DOHH2 (cell line): ENCODE data around the gene PCBP3.

Experiments
- H3F3A ChIP-seq: fragments of 200-600 bp; sonication (generic), shearing (Covaris generic); 2 replicates; pipeline ENCODE4 v1.6.0; 2016; ENCODE audit warnings: antibody characterized with exemption, mild to moderate bottlenecking; ENCODE audit not compliant: control insufficient read depth, insufficient read depth
- H3K27ac ChIP-seq: fragments of 200-600 bp; sonication (generic); 2 replicates; pipeline ENCODE4 v1.5.1; 2014; ENCODE audit warnings: low read depth, mild to moderate bottlenecking, low read length, moderate library complexity
- H3K27me3 ChIP-seq: fragments of 200-600 bp; sonication (generic); 2 replicates; pipeline ENCODE4 v1.6.1; 2014; ENCODE audit warnings: mild to moderate bottlenecking, low read length, mixed read lengths; ENCODE audit not compliant: control insufficient read depth
- H3K36me3 ChIP-seq: fragments of 200-600 bp; sonication (generic); 2 replicates; pipeline ENCODE4 v1.6.1; 2014; ENCODE audit warnings: mild to moderate bottlenecking, low read length, moderate library complexity, mixed read lengths; ENCODE audit not compliant: control insufficient read depth
- H3K4me1 ChIP-seq: fragments of 200-600 bp; sonication (generic); 2 replicates; pipeline ENCODE4 v1.6.1; 2014; ENCODE audit warnings: mild to moderate bottlenecking, low read length, mixed read lengths; ENCODE audit not compliant: control insufficient read depth
- H3K4me2 ChIP-seq: fragments of 200-600 bp; sonication (generic); 2 replicates; pipeline ENCODE4 v1.6.0; 2014; ENCODE audit warnings: mild to moderate bottlenecking, low read length, moderate library complexity
- H3K4me3 ChIP-seq: fragments of 200-600 bp; sonication (generic); 2 replicates; pipeline ENCODE4 v1.5.1; 2014; ENCODE audit warnings: mild to moderate bottlenecking, low read length, mixed read lengths
- H3K79me2 ChIP-seq: fragments of 200-600 bp; sonication (generic); 2 replicates; pipeline ENCODE4 v1.6.1; 2014; ENCODE audit warnings: mild to moderate bottlenecking, low read length, mixed read lengths; ENCODE audit not compliant: control insufficient read depth
- H3K9me2 ChIP-seq: fragments of 200-600 bp; sonication (generic); replicated peaks from 2 replicates; pipeline ENCODE4 v1.6.1; 2014; ENCODE audit warnings: mild to moderate bottlenecking, low read length, mixed read lengths; ENCODE audit not compliant: control insufficient read depth
- H3K9me3 ChIP-seq: fragments of 200-600 bp; sonication (generic); 2 replicates; pipeline ENCODE4 v1.6.1; 2014; ENCODE audit warnings: antibody characterized with exemption, low read length, mixed read lengths; ENCODE audit not compliant: control insufficient read depth, insufficient read depth
- H4K20me1 ChIP-seq: fragments of 200-600 bp; sonication (generic); 2 replicates; pipeline ENCODE4 v1.6.0; 2014; ENCODE audit warnings: low read depth, mild to moderate bottlenecking, antibody characterized with exemption, low read length, moderate library complexity; ENCODE audit not compliant: control insufficient read depth, insufficient read depth
- EZH2phosphoT487 ChIP-seq: fragments of 200-600 bp; sonication (generic); IDR thresholded peaks from 2 replicates; pipeline ENCODE4 v1.6.1; 2017; ENCODE audit warnings: borderline replicate concordance, mild to moderate bottlenecking, antibody characterized with exemption, low read length, moderate library complexity, mixed read lengths
- TF ChIP-seq, protein P1 (sequence below): fragments of 200-600 bp; sonication (generic); IDR thresholded peaks from one replicate; pipeline ENCODE4 v1.5.1; 2014; ENCODE audit warnings: antibody characterized with exemption, mild to moderate bottlenecking, low read depth, low read length; ENCODE audit not compliant: poor library complexity, severe bottlenecking

Gene PCBP3

DNA sequence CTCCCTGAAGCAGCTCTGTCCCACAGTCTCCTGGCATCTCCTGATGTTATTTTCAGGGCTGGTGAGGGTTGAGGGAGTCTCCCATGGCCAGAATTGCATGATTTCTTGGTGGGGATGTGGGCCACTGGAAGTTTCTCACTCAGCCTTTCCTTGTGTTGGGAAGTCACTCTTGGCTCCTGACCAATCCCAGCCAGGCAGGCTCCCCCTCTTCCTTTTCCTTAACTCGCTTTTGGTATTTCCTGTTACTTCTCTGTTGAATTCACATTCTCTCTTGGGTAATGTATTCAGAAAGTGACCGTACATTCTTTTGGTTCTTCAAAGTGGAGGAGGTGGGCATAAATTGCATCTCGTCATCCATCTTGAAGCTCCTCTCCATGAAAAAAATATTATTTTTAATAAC lies 135.7 kb downstream of the PCBP3 start:
- no peaks in the 10 kb centered on the region for H3K79me2 ChIP-seq
- no peaks in the 10 kb centered on the region for H3F3A ChIP-seq
- no peaks in the 10 kb centered on the region for H3K4me1 ChIP-seq
- H3K4me3 ChIP-seq = no peak overlapping the region
- no peaks in the 10 kb centered on the region for H3K27me3 ChIP-seq
- H4K20me1 ChIP-seq = no peaks in the 10 kb centered on the region
- TF ChIP-seq, protein P1, sequence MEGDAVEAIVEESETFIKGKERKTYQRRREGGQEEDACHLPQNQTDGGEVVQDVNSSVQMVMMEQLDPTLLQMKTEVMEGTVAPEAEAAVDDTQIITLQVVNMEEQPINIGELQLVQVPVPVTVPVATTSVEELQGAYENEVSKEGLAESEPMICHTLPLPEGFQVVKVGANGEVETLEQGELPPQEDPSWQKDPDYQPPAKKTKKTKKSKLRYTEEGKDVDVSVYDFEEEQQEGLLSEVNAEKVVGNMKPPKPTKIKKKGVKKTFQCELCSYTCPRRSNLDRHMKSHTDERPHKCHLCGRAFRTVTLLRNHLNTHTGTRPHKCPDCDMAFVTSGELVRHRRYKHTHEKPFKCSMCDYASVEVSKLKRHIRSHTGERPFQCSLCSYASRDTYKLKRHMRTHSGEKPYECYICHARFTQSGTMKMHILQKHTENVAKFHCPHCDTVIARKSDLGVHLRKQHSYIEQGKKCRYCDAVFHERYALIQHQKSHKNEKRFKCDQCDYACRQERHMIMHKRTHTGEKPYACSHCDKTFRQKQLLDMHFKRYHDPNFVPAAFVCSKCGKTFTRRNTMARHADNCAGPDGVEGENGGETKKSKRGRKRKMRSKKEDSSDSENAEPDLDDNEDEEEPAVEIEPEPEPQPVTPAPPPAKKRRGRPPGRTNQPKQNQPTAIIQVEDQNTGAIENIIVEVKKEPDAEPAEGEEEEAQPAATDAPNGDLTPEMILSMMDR = no peak
- no peak overlapping the region for H3K4me2 ChIP-seq
- no peaks in the 10 kb centered on the region for H3K9me2 ChIP-seq
- no peaks in the 10 kb centered on the region for H3K36me3 ChIP-seq
- no peak overlapping the region for H3K27ac ChIP-seq
- no peaks in the 10 kb centered on the region for H3K9me3 ChIP-seq

DNA sequence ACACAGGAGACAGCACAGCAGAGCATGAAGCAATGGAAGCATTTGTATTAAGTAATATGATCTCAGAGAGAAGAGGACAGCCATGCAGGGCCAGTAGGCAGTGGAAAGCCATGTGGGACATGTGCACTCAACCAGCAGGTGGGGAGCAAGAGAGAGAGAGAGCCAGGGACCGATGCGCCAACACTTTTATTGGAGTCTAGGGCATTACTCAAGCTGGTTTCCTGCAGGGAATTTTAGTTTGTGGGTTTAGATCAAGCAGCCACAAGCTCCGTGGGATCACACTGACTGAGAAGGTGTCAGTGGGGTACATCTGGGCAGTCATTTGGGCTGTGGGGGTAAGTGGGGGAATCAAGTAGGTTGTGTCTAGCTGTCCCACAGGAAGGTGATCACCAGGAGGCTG lies 137.1 kb downstream of the PCBP3 start:
- Histone ChIP-seq H3K4me1 (no peaks in the 10 kb centered on the region), H3K4me3 (no peak overlapping the region), H3K9me2 (no peaks in the 10 kb centered on the region), H3K4me2 (no peak overlapping the region), H3K27me3 (no peaks in the 10 kb centered on the region), H3K9me3 (no peaks in the 10 kb centered on the region), H3K79me2 (no peaks in the 10 kb centered on the region), H3F3A (no peaks in the 10 kb centered on the region), H3K27ac (no peak overlapping the region), H4K20me1 (no peaks in the 10 kb centered on the region), H3K36me3 (no peaks in the 10 kb centered on the region)
- TF ChIP-seq, protein P1 = no peak
- no peak for TF ChIP-seq EZH2phosphoT487

DNA sequence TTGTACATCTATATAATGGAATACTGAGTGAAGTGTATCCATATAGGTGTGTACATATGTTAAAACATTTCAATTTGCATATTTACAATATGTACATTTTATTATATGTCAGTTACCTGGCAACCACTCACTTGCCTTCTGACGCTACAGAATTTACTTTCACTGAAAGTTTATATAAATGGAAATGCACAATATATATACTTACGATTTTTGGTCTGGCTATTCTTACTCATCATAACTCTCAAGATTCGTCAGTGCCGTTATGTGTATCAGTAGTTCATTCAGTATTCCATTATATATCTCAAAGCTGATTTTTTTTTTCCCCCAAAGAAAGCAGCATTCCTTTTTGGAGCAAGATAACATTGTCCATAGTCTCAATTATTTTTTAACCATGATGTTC lies 138.2 kb downstream of the PCBP3 start:
- H3K4me2 ChIP-seq = no peak overlapping the region
- no peak overlapping the region for H3K4me3 ChIP-seq
- no peaks in the 10 kb centered on the region for H4K20me1 ChIP-seq
- H3K4me1 ChIP-seq = no peaks in the 10 kb centered on the region
- H3K27ac ChIP-seq = no peak overlapping the region
- no peaks in the 10 kb centered on the region for H3K36me3 ChIP-seq
- no peak for TF ChIP-seq EZH2phosphoT487
- TF ChIP-seq, protein P1 = no peak
- no peaks in the 10 kb centered on the region for H3F3A ChIP-seq
- no peaks in the 10 kb centered on the region for H3K9me3 ChIP-seq
- H3K79me2 ChIP-seq = no peaks in the 10 kb centered on the region
- H3K27me3 ChIP-seq = no peaks in the 10 kb centered on the region
- no peaks in the 10 kb centered on the region for H3K9me2 ChIP-seq

DNA sequence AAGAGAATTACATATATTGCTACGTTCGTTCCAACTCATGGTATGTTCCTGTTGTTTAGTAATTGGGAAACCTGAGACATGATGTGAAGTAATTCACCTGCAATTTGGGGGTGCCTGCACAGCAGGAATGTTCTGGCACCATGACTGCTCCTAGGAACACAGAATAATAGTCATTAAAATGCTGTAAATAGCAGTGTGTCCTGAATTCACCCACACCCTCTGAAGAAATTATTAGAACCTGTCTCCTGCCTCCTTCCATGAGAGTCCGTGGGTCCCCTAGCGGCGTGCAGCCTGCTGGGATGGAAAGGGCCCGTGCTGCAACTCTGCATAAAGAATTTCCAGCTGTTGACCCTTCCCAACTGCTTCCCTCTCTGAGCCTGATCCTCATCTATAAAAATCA lies 143.1 kb downstream of the PCBP3 start:
- H3K4me1 ChIP-seq = no peaks in the 10 kb centered on the region

More for the DNA sequence above, 143.1 kb downstream of the PCBP3 start:
- Histone ChIP-seq H4K20me1 (no peaks in the 10 kb centered on the region), H3F3A (no peaks in the 10 kb centered on the region), H3K4me2 (no peak overlapping the region), H3K4me3 (no peak overlapping the region), H3K79me2 (no peaks in the 10 kb centered on the region), H3K27ac (no peak overlapping the region), H3K9me2 (no peaks in the 10 kb centered on the region), H3K9me3 (no peaks in the 10 kb centered on the region), H3K36me3 (no peaks in the 10 kb centered on the region), H3K27me3 (no peaks in the 10 kb centered on the region)
- TF ChIP-seq EZH2phosphoT487 = no peak
- TF ChIP-seq, protein P1 = no peak
